DOHH2 (cell line): ENCODE results near the gene AFF1.

ENCODE experiments used
- H3F3A ChIP-seq: fragments of 200-600 bp; sonication (generic), shearing (Covaris generic); 2 replicates; pipeline ENCODE4 v1.6.0; 2016; ENCODE audit warnings: antibody characterized with exemption, mild to moderate bottlenecking; ENCODE audit not compliant: control insufficient read depth, insufficient read depth
- H3K27ac ChIP-seq: fragments of 200-600 bp; sonication (generic); 2 replicates; pipeline ENCODE4 v1.5.1; 2014; ENCODE audit warnings: low read depth, mild to moderate bottlenecking, low read length, moderate library complexity
- H3K27me3 ChIP-seq: fragments of 200-600 bp; sonication (generic); 2 replicates; pipeline ENCODE4 v1.6.1; 2014; ENCODE audit warnings: mild to moderate bottlenecking, low read length, mixed read lengths; ENCODE audit not compliant: control insufficient read depth
- H3K36me3 ChIP-seq: fragments of 200-600 bp; sonication (generic); 2 replicates; pipeline ENCODE4 v1.6.1; 2014; ENCODE audit warnings: mild to moderate bottlenecking, low read length, moderate library complexity, mixed read lengths; ENCODE audit not compliant: control insufficient read depth
- H3K4me1 ChIP-seq: fragments of 200-600 bp; sonication (generic); 2 replicates; pipeline ENCODE4 v1.6.1; 2014; ENCODE audit warnings: mild to moderate bottlenecking, low read length, mixed read lengths; ENCODE audit not compliant: control insufficient read depth
- H3K4me2 ChIP-seq: fragments of 200-600 bp; sonication (generic); 2 replicates; pipeline ENCODE4 v1.6.0; 2014; ENCODE audit warnings: mild to moderate bottlenecking, low read length, moderate library complexity
- H3K4me3 ChIP-seq: fragments of 200-600 bp; sonication (generic); 2 replicates; pipeline ENCODE4 v1.5.1; 2014; ENCODE audit warnings: mild to moderate bottlenecking, low read length, mixed read lengths
- H3K79me2 ChIP-seq: fragments of 200-600 bp; sonication (generic); 2 replicates; pipeline ENCODE4 v1.6.1; 2014; ENCODE audit warnings: mild to moderate bottlenecking, low read length, mixed read lengths; ENCODE audit not compliant: control insufficient read depth
- H3K9me2 ChIP-seq: fragments of 200-600 bp; sonication (generic); replicated peaks from 2 replicates; pipeline ENCODE4 v1.6.1; 2014; ENCODE audit warnings: mild to moderate bottlenecking, low read length, mixed read lengths; ENCODE audit not compliant: control insufficient read depth
- H3K9me3 ChIP-seq: fragments of 200-600 bp; sonication (generic); 2 replicates; pipeline ENCODE4 v1.6.1; 2014; ENCODE audit warnings: antibody characterized with exemption, low read length, mixed read lengths; ENCODE audit not compliant: control insufficient read depth, insufficient read depth
- H4K20me1 ChIP-seq: fragments of 200-600 bp; sonication (generic); 2 replicates; pipeline ENCODE4 v1.6.0; 2014; ENCODE audit warnings: low read depth, mild to moderate bottlenecking, antibody characterized with exemption, low read length, moderate library complexity; ENCODE audit not compliant: control insufficient read depth, insufficient read depth
- EZH2phosphoT487 ChIP-seq: fragments of 200-600 bp; sonication (generic); IDR thresholded peaks from 2 replicates; pipeline ENCODE4 v1.6.1; 2017; ENCODE audit warnings: borderline replicate concordance, mild to moderate bottlenecking, antibody characterized with exemption, low read length, moderate library complexity, mixed read lengths
- TF ChIP-seq, protein P1 (sequence below): fragments of 200-600 bp; sonication (generic); IDR thresholded peaks from one replicate; pipeline ENCODE4 v1.5.1; 2014; ENCODE audit warnings: antibody characterized with exemption, mild to moderate bottlenecking, low read depth, low read length; ENCODE audit not compliant: poor library complexity, severe bottlenecking

Gene AFF1

DNA sequence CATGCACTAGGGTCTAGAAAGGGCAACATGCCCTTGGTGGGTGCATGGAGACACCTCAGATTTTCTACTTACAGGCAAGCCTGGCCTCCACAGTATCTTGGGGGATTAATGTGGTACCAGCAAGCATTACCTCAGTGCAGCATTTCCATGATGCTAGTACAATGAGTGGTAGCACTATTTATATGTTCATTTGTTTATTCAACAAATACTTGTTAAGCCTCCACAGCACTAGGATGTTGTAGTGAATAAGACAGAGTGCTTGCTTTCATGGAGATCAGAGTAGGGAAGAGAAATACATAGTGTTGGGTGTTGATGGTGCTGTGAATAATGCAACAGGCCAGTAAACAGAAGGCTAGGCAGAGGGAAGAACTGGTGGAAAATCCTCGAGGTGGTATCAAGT lies 152.2 kb downstream of the AFF1 start:
- H3K27me3 ChIP-seq = no peaks in the 10 kb centered on the region
- no peak overlapping the region for H3K4me2 ChIP-seq
- peaks cover 2% of the 10 kb centered on the region; the same call in 1 of the 2 replicates for H3F3A ChIP-seq
- no peak overlapping the region for H3K4me3 ChIP-seq
- H3K9me3 ChIP-seq = no peaks in the 10 kb centered on the region
- no peaks in the 10 kb centered on the region for H3K9me2 ChIP-seq
- H3K79me2 ChIP-seq = no peaks in the 10 kb centered on the region
- no peaks in the 10 kb centered on the region for H3K36me3 ChIP-seq
- H3K27ac ChIP-seq = no peak overlapping the region
- H4K20me1 ChIP-seq = no peaks in the 10 kb centered on the region
- no peak for TF ChIP-seq EZH2phosphoT487
- TF ChIP-seq, protein P1, sequence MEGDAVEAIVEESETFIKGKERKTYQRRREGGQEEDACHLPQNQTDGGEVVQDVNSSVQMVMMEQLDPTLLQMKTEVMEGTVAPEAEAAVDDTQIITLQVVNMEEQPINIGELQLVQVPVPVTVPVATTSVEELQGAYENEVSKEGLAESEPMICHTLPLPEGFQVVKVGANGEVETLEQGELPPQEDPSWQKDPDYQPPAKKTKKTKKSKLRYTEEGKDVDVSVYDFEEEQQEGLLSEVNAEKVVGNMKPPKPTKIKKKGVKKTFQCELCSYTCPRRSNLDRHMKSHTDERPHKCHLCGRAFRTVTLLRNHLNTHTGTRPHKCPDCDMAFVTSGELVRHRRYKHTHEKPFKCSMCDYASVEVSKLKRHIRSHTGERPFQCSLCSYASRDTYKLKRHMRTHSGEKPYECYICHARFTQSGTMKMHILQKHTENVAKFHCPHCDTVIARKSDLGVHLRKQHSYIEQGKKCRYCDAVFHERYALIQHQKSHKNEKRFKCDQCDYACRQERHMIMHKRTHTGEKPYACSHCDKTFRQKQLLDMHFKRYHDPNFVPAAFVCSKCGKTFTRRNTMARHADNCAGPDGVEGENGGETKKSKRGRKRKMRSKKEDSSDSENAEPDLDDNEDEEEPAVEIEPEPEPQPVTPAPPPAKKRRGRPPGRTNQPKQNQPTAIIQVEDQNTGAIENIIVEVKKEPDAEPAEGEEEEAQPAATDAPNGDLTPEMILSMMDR = no peak
- peaks cover 6% of the 10 kb centered on the region for H3K4me1 ChIP-seq

DNA sequence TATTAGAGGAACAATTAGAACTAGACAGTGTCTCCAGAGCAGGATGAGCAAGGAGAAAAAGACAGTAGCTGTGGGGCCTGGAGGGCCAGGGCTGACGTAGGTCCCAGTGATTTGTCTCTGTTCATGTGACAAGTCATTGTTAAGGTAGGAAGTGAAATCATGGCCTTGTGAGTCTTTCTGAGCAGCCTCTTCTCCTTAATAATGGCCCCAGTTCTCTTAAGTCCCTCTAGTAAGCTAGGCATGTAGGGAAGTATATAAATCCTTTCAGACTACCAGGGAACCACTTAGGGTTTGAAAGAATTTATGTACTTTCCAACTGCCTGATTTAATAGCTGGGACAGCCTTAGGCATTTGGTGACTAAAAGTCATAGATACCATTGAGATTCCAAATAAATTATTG lies 152.6 kb downstream of the AFF1 start:
- H3K4me1 ChIP-seq = peaks cover 8% of the 10 kb centered on the region
- H3K27ac ChIP-seq = no peak overlapping the region
- H3F3A ChIP-seq = peaks cover 2% of the 10 kb centered on the region; the same call in 1 of the 2 replicates
- no peaks in the 10 kb centered on the region for H3K27me3 ChIP-seq
- H3K36me3 ChIP-seq = no peaks in the 10 kb centered on the region
- H3K4me2 ChIP-seq = no peak overlapping the region
- H3K79me2 ChIP-seq = no peaks in the 10 kb centered on the region
- H3K9me2 ChIP-seq = no peaks in the 10 kb centered on the region
- no peak overlapping the region for H3K4me3 ChIP-seq
- no peaks in the 10 kb centered on the region for H3K9me3 ChIP-seq
- TF ChIP-seq EZH2phosphoT487 = no peak
- TF ChIP-seq, protein P1 = no peak
- H4K20me1 ChIP-seq = no peaks in the 10 kb centered on the region

GRCh38 chr4:87088186-87088585 lies 153.4 kb downstream of the AFF1 start:
- no peaks in the 10 kb centered on the region for H3K9me3 ChIP-seq
- no peak overlapping the region for H3K27ac ChIP-seq
- H3K36me3 ChIP-seq = no peaks in the 10 kb centered on the region
- no peaks in the 10 kb centered on the region for H3K27me3 ChIP-seq
- TF ChIP-seq, protein P1 = no peak
- no peak for TF ChIP-seq EZH2phosphoT487
- H3K4me3 ChIP-seq = no peak overlapping the region
- H3K4me1 ChIP-seq = peaks cover 16% of the 10 kb centered on the region
- no peaks in the 10 kb centered on the region for H3K79me2 ChIP-seq
- no peaks in the 10 kb centered on the region for H4K20me1 ChIP-seq
- no peaks in the 10 kb centered on the region for H3K9me2 ChIP-seq
- H3F3A ChIP-seq = peaks cover 2% of the 10 kb centered on the region; the same call in 1 of the 2 replicates
- H3K4me2 ChIP-seq = no peak overlapping the region

DNA sequence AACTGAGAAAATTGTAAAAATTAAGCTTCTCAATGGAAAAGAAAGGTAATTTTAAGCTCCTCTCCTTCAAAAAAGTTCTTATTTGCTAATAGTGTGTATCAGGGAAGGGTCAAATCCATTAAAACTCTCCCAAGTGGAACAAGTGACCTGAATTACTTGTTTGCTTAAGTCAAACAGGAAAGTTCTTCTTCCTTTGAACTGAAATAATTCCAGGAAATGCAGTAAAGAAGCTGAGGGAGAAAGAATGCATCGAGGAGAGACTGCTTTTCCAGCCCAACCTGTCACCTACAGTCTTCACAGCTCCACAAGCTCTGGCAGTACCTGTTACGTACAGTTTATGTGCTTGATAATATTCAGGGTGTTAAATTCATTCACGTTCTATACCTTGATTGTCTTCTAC lies 154.6 kb downstream of the AFF1 start:
- Histone ChIP-seq H3K36me3 (no peaks in the 10 kb centered on the region), H3K9me3 (no peaks in the 10 kb centered on the region), H4K20me1 (no peaks in the 10 kb centered on the region), H3K79me2 (no peaks in the 10 kb centered on the region), H3K27ac (no peak overlapping the region), H3K4me3 (no peak overlapping the region), H3K4me1 (peaks cover 24% of the 10 kb centered on the region), H3K27me3 (no peaks in the 10 kb centered on the region), H3K4me2 (no peak overlapping the region), H3K9me2 (no peaks in the 10 kb centered on the region), H3F3A (peaks cover 2% of the 10 kb centered on the region; the same call in 1 of the 2 replicates)
- no peak for TF ChIP-seq EZH2phosphoT487
- TF ChIP-seq, protein P1 = no peak
